GM12878 (cell line): Measurements from ENCODE around the gene SUCNR1. TPM values are rescaled to one million over a fixed set of nuclear protein-coding genes. Genes with fewer than 3 reads are reported as not detected.

Experiments used
- ATAC-seq: fragments of 200-7000 bp; cut with Tn5 transposase; 3 replicates; pipeline ENCODE4 v1.9.1; 2020; ENCODE audit warnings: mild to moderate bottlenecking, moderate library complexity
- BruUV-seq: library from RNA; stranded (reverse); fragments of 400-500 nt; replicated peaks from 2 replicates; lab custom pipeline; 2021; lab: Mats Ljungman, UMichigan
- CTCF ChIA-PET: fragments of 300-600 bp; sonication (Branson Sonifier 250); formaldehyde crosslinking; extraction: SDS; loops from one replicate; lab custom pipeline; 2021; ENCODE audit warnings: inconsistent platforms; lab: Yijun Ruan, JAX
- POLR2A ChIA-PET: fragments of 350-600 bp; formaldehyde crosslinking; extraction: SDS; loops from one replicate; lab custom pipeline; 2021; ENCODE audit warnings: inconsistent platforms; lab: Charles Lee
- RAD21 ChIA-PET: fragments of 300-600 bp; sonication (Branson Sonifier 250); formaldehyde crosslinking; loops from one replicate; lab custom pipeline; 2023; ENCODE audit warnings: antibody characterized with exemption; ENCODE audit not compliant: unreplicated experiment; lab: Charles Lee
- SMC1A ChIA-PET: fragments of 300-600 bp; sonication (Branson Sonifier 250); formaldehyde crosslinking; loops from one replicate; lab custom pipeline; 2023; ENCODE audit not compliant: unreplicated experiment, uncharacterized antibody; lab: Charles Lee
- DNase-seq: peaks from one replicate; pipeline ENCODE4 v3.0.0-alpha.2; 2011; ENCODE audit warnings: low read depth, low spot score
- FAIRE-seq: peaks from 3 replicates; lab custom pipeline; 2011; peaks lifted over from hg19 to GRCh38; lab: Jason Lieb, UNC
- H2AFZ ChIP-seq: 2 replicates; pipeline ENCODE4 v1.6.0; 2011; ENCODE audit warnings: low read depth, low read length, control low read depth; ENCODE audit not compliant: control insufficient read depth
- H3K27ac ChIP-seq: 2 replicates; pipeline ENCODE4 v1.5.1; 2011; ENCODE audit warnings: control low read depth; ENCODE audit not compliant: control insufficient read depth, insufficient read depth
- H3K27me3 ChIP-seq, 2 experiments: replicated peaks in 1 of 2; 2 replicates each; pipeline versions ENCODE4 v1.6.0 to v1.6.1; 2011; ENCODE audit warnings: low read length in 1 of 2; ENCODE audit not compliant: control insufficient read depth in 2 of 2, insufficient read depth in 2 of 2
- H3K36me3 ChIP-seq, 2 experiments: 2 replicates each; pipeline ENCODE4 v1.5.1; 2011; ENCODE audit warnings: low read length in 1 of 2; ENCODE audit not compliant: control insufficient read depth in 2 of 2, insufficient read depth in 2 of 2
- H3K4me1 ChIP-seq: 2 replicates; pipeline ENCODE4 v1.6.1; 2011; ENCODE audit warnings: mild to moderate bottlenecking, low read length, moderate library complexity, mixed read lengths; ENCODE audit not compliant: control insufficient read depth, insufficient read depth
- H3K4me2 ChIP-seq: 2 replicates; pipeline ENCODE4 v1.6.0; 2011; ENCODE audit warnings: control low read depth; ENCODE audit not compliant: control insufficient read depth, insufficient read depth
- H3K4me3 ChIP-seq: fragments of 200-600 bp; sonication (generic); 2 replicates; pipeline ENCODE4 v1.5.1; 2016
- H3K79me2 ChIP-seq: 2 replicates; pipeline ENCODE4 v1.6.0; 2011; ENCODE audit warnings: low read length; ENCODE audit not compliant: control insufficient read depth, insufficient read depth
- H3K9ac ChIP-seq: 2 replicates; pipeline ENCODE4 v1.8.0; 2011; ENCODE audit warnings: low read length, control low read depth, mixed read lengths; ENCODE audit not compliant: control insufficient read depth, insufficient read depth
- H3K9me3 ChIP-seq: replicated peaks from 3 replicates; pipeline ENCODE4 v1.5.1; 2011; ENCODE audit warnings: mild to moderate bottlenecking, low read length; ENCODE audit not compliant: control insufficient read depth, insufficient read depth
- H4K20me1 ChIP-seq: 2 replicates; pipeline ENCODE4 v1.6.0; 2011; ENCODE audit not compliant: control insufficient read depth, insufficient read depth
- CREM ChIP-seq: IDR thresholded peaks from 2 replicates; pipeline ENCODE4 v1.6.1; 2014; ENCODE audit warnings: antibody characterized with exemption, low read depth
- E2F4 ChIP-seq: IDR thresholded peaks from 2 replicates; pipeline ENCODE4 v1.6.1; 2012; ENCODE audit warnings: low read depth, low read length, improper control_type of control experiment
- FOS ChIP-seq: IDR thresholded peaks from 3 replicates; pipeline ENCODE4 v1.6.1; 2011; ENCODE audit warnings: borderline replicate concordance; ENCODE audit not compliant: insufficient read length; ENCODE audit errors: extremely low read depth
- FOXK2 ChIP-seq: fragments of 450-650 bp; IDR thresholded peaks from 2 replicates; pipeline ENCODE4 v1.6.1; 2017; ENCODE audit warnings: mild to moderate bottlenecking, moderate library complexity
- KDM1A ChIP-seq: fragments of 200-600 bp; sonication (generic); IDR thresholded peaks from 2 replicates; pipeline ENCODE4 v1.6.1; 2016; ENCODE audit warnings: borderline replicate concordance
- RELB ChIP-seq: fragments of 450-650 bp; IDR thresholded peaks from 2 replicates; pipeline ENCODE4 v1.6.1; 2017; ENCODE audit warnings: low read depth, mild to moderate bottlenecking, moderate library complexity
- TARDBP ChIP-seq: IDR thresholded peaks from 2 replicates; pipeline ENCODE4 v1.6.1; 2016; ENCODE audit warnings: borderline replicate concordance
- ZSCAN29 ChIP-seq: fragments of 450-650 bp; IDR thresholded peaks from 2 replicates; pipeline ENCODE4 v1.6.1; 2017; ENCODE audit warnings: mild to moderate bottlenecking, moderate library complexity
- WGBS: methylation state at CpG from one replicate; pipeline ENCODE4 v1.1.6; 2016; ENCODE audit warnings: low lambda C conversion rate; ENCODE audit not compliant: insufficient replicate concordance, insufficient coverage; ENCODE audit errors: missing lambda C conversion rate; 5-methylcytosine and 5-hydroxymethylcytosine counted together
- in situ Hi-C: fragments of 300-500 bp; cut with MboI; formaldehyde crosslinking; loops from 9 replicates; pipeline ENCODE4 v1.14.3; 2018; ENCODE audit warnings: mixed read lengths
- intact Hi-C: fragments of 100-400 bp; cut with micrococcal nuclease; formaldehyde crosslinking; loops from one replicate; pipeline ENCODE4 v1.14.2; 2022; ENCODE audit not compliant: unreplicated experiment
- polyA plus RNA-seq, 11 experiments: library from polyadenylated mRNA; depleted of rRNA in 4 of 11; unstranded in 6 of 11; stranded (reverse) in 5 of 11; fragments of >200 nt; fragmentation: Nextera tagmentation in 4 of 11; fragmentation: Illumina TruSeq in 1 of 11; extraction: Ambion mirVana in 4 of 11; extraction: Trizol in 1 of 11; gene quantifications; 1 replicate in 1 of 11; 2 replicates in 10 of 11; pipeline versions ENCODE4 v1.2.1 to v1.2.3, GENCODE V29; 2011 to 2016; ENCODE audit warnings: inconsistent platforms in 2 of 11, missing spikeins in 2 of 11, low read depth in 1 of 11
- total RNA-seq, 4 experiments: library from RNA; depleted of rRNA in 3 of 4; stranded (reverse); fragments of >200 nt in 3 of 4; fragmentation: Illumina TruSeq in 1 of 4; extraction: Trizol in 1 of 4; gene quantifications; 2 replicates each; pipeline versions ENCODE4 v1.2.1 to v1.2.3, GENCODE V29; 2013 to 2021

The SUCNR1 gene
- total and polyA plus RNA-seq, 10 of the 15 experiments (the other 5 are each of a cell fraction or from before 2014, with no cell fraction given) = 0.03 to 0.12 (median 0.07) TPM; not detected in 4

GRCh38 chr3:151925419-151925818 lies 52.0 kb downstream of the SUCNR1 start:
- WGBS = 97% methylated on average over 4 of the region's 4 CpGs
- FAIRE-seq = no peak

More at GRCh38 chr3:151925419-151925818, 52.0 kb downstream of the SUCNR1 start:
- DNase-seq = no peak
- in situ Hi-C loops (no loop called here), intact Hi-C loops (no loop called here)
- H3K36me3 ChIP-seq = no peaks in the 10 kb centered on the region
- no peak for ATAC-seq
- no TSS peak for BruUV-seq
- H3K79me2 ChIP-seq = no peaks in the 10 kb centered on the region
- H3K4me3 ChIP-seq = no peak overlapping the region
- RAD21 ChIA-PET = interaction anchor here (0.6 kb wide), 1 partner anchor 245 kb away, joined by 4 read pairs; no protein-coding TSS in a partner anchor
- POLR2A ChIA-PET = no interaction called here
- H3K4me2 ChIP-seq = no peak overlapping the region
- H2AFZ ChIP-seq = no peak overlapping the region
- CTCF ChIA-PET = no interaction called here
- no peaks in the 10 kb centered on the region for H3K27me3 ChIP-seq
- TF ChIP-seq RELB = no peak
- no peak for TF ChIP-seq FOS
- TF ChIP-seq FOXK2 = no peak
- TF ChIP-seq KDM1A = no peak
- no peak for TF ChIP-seq E2F4
- TF ChIP-seq ZSCAN29 = no peak
- no peak for TF ChIP-seq CREM
- no peak for TF ChIP-seq TARDBP
- H3K9ac ChIP-seq = no peak overlapping the region
- no peaks in the 10 kb centered on the region for H3K4me1 ChIP-seq
- H3K27ac ChIP-seq = no peak overlapping the region
- H4K20me1 ChIP-seq = no peaks in the 10 kb centered on the region
- SMC1A ChIA-PET = interaction anchor here (1.2 kb wide), 1 partner anchor 88 kb away, joined by 3 read pairs; no protein-coding TSS in a partner anchor
- no peaks in the 10 kb centered on the region for H3K9me3 ChIP-seq
